ENCODE results near the gene ASGR1.
"Not testable (repeated sequence)": the region's sequence is repeated elsewhere in the genome, so short reads cannot be mapped to it uniquely, and the experiment has no call there.

Gene ASGR1

DNA sequence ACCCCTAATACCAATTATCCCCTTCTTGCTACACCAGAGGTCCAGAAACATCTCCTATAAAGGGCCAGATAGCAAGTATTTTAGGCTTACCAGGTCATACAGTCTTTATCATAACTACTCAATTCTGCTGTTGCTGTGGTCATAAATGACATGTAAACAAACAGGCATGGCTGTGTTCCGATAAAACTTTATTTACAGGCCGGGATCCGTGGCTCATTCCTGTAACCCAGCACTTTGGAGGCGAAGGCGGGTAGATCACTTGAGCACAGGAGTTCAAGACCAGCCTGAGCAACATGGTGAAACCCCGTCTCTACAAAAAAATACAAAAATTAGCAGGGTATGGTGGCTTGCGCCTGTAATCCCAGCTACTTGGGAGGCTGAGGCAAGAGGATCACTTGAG is 12.3 kb downstream of the ASGR1 start:
- in situ Hi-C loops (cut with MboI; ENCODE audit: low sequenced_read_pairs): no loop called here

DNA sequence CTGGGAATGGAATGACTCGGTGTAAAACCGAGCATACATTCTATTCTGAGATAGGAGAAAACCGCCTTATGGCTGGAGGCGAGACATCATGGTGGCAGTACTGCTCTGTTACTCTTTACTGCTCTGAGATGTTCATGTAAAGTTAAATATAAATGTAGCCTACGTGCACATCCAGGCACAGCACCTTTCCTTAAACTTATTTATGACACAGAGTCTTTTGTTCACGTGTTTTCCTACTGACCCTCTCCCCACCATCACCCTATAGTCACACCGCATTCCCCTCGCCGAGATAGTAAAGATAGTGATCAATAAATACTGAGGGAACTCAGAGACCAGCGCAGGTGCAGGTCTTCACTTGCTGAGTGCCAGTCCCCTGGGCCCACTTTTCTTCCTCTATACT is 19.6 kb downstream of the ASGR1 start:
- in situ Hi-C loops (cut with MboI; ENCODE audit: low sequenced_read_pairs): not testable (repeated sequence)

DNA sequence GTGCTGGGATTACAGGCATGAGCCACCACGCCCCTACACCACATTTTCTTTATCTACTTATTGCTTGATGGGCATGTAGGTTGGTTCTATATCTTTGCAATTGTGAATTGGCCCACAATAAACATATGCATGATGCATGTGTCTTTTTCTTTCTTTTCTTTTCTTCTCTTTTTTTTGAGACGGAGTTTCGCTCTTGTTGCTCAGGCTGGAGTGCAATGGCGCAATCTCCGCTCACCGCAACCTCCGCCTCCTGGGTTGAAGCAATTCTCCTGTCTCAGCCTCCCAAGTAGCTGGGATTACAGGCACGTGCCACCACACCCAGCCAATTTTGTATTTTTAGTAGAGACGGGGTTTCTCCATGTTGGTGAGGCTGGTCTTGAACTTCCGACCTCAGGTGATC is 20.7 kb downstream of the ASGR1 start:
- in situ Hi-C loops (cut with MboI; ENCODE audit: low sequenced_read_pairs): not testable (repeated sequence)

DNA sequence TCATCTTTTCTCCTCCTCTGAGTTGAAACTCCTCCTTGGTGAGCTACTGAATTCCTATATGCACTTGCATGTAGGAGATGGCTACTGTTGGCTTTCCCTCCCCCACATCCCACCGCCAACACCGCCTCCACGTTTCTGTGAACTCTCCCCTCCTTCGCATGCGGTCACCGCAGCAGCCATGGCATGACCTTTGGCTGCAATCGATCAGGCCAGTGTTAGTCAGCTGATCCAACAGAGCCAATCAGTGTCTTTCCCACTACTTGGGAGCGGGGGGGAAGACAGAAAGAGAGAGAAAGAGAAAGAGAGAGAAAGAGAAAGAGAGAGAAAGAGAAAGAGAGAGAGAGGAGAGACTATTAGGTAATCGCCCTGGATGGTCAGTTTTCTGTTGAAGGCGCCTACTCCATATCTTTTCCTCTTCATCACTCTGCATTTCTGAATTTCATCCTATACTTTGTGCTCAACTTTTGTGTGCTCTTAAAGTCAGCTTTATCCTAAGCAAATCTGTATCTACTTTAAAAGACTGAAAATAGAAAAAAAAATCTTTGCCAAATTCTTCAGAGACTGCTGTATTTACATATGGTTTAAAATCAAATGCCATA is 22.7 kb downstream of the ASGR1 start:
- in situ Hi-C loops (cut with MboI; ENCODE audit: low sequenced_read_pairs): no loop called here

DNA sequence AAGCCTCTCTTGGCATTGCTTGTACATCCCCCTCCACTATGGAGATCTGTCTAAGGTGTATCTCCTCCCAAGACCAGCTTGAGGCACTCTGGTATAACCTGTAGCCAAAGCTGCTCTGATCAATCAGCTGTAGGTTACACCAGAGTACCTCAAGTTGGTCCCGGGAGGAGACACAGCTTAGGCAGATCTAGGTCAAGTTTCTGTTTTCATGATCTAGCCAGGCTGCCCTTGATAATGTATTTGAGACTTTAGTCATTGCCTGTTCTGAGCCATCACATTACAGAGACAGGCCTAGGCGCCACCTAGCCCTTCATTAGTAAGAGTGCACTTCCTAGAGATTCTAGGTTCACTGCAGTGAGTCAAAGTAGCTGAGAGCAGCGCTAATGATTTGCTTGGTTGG is 31.4 kb downstream of the ASGR1 start:
- in situ Hi-C loops (cut with MboI; ENCODE audit: low sequenced_read_pairs): no loop called here

DNA sequence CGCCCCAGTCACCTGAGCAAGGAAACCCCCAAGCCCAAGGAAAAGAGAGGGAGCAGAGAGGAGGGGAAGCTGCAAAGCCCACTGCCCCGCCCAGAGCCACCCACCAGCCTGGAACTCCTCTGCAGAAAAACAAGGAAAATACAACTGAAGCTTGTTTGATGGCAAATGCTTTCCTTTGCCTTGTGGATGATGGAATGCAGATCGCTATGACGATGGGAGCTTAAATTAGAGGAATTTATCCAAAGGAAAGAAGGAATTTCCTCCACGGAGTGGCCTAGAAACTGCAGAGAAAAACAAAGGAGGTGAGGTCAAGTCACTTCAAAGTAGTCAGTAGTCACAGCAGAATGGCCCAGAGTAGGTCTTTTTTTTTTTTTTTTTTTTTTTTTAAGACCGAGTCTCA is 33.1 kb downstream of the ASGR1 start:
- in situ Hi-C loops (cut with MboI; ENCODE audit: low sequenced_read_pairs): no loop called here

DNA sequence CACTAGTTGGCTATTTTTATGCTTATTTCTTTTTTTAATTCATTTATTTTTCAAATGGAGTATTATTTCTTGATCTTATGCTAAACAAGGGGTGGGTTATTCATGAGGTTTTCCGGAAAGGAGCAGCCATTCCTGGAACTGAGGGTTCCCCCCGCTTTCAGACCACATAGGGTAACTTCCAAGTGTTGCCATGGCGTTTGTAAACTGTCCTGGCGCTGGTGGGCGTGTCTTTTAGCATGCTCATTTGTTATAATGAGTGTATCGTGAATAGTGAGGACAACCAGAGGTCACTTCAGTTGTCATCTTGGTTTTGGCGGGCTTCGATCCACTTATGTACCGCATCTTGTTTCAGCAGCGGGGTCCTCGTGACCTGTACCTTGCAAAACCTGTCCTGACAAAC is 35.0 kb downstream of the ASGR1 start:
- in situ Hi-C loops (cut with MboI; ENCODE audit: low sequenced_read_pairs): no loop called here

DNA sequence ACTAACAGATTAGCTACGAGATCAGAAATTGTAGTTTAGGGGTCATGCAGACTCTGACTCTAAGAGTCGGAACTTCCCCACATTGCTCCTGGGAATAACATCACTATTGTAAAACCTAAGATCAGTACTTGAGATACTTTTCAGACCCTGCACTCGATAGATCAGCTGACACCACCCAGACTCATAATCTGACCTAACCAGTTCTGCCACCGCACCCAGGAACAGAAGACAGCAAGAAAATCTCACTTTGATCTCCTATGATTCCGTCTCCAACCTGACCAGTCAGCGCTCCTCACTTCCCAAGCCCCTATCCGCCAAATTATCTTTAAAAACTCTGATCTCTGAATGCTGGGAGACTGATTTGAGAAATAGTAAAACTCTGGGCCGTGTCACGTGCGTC is 37.3 kb downstream of the ASGR1 start:
- in situ Hi-C loops (cut with MboI; ENCODE audit: low sequenced_read_pairs): no loop called here

DNA sequence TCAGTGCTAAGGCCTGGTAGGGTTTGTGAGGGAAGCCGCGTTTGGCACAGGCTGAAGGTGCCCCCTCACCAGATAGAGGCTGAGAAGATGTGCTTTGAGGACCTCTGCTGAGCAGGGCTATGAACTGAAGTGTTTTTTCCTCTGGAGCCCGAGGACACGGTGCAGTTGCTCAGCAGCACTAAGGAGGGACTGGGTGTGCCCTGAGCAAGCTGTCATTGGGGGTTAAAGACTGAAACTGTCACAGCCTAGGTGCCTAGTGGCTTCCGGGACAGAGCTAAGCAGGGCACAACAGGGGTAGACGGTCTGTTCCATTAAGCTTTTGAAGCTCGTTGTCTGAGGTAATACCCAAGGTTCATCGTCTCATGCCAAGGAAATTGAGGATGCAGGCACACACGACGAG is 39.8 kb downstream of the ASGR1 start:
- in situ Hi-C loops (cut with MboI; ENCODE audit: low sequenced_read_pairs): no loop called here

DNA sequence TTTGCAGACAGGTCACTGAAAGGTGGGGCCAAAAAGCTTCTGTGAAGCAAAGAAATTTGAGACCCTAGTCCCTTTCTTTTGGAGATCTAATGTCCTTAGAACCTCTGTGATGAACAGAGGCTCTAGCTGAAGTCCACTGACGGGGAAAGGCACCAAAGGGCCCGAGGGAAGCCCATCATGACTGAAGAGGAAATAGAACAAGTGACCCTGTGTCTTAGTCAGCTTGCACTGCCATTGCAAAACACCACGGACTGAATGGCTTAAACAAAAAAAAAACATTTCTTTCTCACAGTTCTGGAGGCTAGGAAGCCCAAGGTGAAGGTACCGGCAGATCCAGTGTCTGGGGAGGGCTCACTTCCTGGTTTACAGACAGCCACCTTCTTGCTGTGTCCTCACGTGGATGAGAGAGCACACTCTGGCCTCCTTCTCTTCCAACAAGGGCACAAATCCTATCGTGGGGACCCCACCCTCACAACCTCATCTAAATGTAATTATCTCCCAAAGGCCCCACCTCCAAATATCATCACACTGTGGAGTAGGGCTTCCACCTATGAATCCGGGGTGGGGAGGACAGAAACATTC is 40.3 kb downstream of the ASGR1 start:
- in situ Hi-C loops (cut with MboI; ENCODE audit: low sequenced_read_pairs): no loop called here

DNA sequence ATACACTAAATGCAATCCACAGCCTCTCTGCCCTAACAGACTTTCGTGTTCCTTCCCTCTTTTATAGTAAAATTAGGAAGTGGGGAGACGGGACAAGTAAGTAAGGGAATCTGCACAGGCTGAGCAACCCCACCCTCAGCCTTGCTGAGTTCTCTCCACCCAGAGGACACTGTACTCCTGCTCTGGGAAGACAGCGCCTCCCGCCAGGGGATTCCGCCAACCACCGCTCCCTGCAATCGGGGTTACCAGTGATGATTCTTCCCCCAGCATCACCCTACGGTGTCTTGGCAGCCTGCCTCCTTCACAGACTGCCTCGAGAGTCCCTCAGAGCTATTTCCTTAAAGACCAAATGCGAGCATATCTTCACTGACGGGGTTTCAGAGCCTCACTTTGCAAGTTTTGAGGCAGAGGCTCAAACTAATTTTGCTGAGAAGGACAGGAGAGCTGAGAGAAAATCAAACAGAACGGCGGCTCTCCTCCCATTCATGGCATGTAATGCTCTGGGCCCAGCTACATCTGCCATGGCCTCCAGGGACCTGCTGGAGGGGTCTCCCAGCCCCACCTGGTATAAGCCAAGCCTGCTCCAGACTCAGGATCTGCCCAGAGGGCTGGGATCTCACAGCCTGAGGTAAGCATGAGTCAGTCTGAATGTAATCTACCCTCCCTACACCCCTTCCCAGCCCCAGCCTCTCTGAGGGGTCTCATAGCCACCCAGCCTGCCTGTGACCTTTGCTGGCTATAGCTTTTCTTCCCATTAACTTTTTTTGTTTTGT is 41.8 kb downstream of the ASGR1 start:
- in situ Hi-C loops (cut with MboI; ENCODE audit: low sequenced_read_pairs): no loop called here

DNA sequence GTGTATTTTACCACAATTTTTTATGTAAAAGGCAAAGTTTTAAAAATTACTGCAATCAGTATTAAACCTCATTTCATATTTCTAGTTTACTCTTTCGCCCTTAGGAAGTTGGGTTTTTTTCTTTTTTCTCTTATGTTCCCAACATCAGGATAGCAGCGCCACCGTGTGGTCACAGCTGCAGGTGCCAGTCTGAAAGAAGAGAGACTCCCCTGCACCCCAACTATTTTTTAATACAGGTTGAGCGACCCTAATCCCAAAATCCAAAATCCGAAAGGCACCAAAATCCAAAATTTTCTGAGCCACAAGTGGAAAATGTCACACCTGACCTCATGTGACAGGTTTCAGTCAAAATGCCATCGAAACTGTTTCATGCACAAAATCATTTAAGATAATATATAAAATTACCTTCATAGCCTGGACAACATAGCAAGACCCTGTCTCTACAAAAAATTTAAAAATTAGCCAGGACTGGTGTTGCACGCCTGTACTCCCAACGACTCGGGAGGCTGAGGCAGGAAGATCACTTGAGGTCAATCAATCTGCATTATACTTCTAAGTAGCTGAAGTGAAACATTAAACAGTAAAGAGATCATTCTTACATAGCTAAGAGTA is 42.8 kb downstream of the ASGR1 start:
- in situ Hi-C loops (cut with MboI; ENCODE audit: low sequenced_read_pairs): no loop called here

DNA sequence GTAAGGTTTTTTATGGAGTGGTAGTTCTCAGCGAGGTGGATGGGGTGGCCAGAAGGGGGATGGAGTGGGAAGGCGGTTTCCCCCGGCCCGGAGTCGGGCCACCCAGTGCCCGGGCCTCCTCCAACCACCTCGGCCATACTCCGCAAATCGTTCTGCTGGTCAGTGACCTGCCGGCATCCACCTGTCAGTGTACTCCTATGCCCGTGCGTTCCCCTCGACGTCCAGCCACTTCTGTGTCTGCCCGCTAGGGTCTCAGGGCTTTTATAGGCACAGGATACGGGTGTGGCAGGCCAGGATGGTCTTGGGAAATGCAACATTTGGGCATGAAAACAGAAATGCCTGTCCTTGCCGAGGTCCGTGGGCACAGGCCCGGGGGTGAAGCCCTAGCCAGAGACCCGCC is 45.3 kb downstream of the ASGR1 start:
- in situ Hi-C loops (cut with MboI; ENCODE audit: low sequenced_read_pairs): no loop called here

DNA sequence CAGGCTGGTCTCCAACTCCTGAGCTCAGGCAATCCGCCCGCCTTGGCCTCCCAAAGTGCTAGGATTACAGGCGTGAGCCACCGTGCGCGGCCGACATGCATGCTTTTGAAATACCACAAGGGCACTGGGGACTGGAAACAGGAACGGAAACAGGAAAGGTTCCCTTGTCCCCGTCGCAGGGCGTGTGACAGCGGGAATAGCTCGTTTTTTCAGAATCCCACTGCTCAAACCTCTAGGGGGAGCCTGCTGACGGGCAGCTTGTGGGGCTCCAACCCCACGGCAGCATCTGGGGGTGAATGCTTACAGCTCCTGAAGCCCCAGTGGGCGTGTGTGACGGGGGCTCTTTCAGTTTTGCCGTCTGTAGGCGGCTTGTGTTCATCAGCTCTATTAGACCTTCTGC is 45.7 kb downstream of the ASGR1 start:
- in situ Hi-C loops (cut with MboI; ENCODE audit: low sequenced_read_pairs): no loop called here

DNA sequence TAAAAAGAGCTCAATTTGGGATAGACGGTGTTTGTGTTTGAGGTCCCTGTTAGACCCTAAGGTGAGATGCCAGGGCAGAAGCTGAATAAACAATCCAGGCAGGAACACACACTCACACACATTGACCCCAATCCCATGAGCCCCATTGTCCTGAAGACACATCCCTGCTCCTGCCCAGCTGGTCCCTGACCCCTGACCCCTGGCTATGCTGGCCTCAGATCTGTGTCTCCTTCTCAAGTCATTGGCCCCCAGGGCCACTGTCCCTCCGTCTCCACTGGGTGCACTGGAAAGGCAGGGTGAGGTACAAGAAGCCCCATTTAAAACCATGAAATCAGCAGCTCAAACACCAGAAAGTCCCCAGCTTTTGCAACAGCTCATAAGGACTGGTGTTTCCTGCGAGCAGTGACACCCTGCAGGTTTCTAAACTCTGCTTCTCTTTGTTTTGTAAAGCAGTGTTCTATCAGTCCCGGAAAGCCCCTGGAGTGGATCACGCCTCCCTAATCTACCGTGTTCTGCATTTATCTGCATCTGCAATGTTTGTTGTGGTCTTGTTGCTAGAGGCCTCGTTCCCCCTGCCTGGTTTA is 46.6 kb downstream of the ASGR1 start:
- in situ Hi-C loops (cut with MboI; ENCODE audit: low sequenced_read_pairs): no loop called here

DNA sequence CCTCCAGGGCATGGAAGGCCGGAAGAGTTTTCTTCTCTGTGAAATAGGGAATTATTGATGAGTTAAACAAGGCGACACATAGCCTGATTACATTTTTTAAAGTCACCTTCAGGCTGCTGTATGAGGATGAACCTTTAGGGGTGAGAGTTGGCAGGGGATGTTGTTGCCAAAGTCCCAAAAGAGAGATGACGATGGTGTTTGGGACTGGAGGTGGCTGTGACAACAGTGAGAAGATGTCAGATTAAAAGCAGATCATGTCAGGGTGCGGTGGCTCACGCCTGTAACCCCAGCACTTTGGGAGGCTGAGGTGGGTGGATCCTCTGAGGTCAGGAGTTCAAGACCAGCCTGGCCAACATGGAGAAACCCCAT is 47.8 kb downstream of the ASGR1 start:
- in situ Hi-C loops (cut with MboI; ENCODE audit: low sequenced_read_pairs): no loop called here

DNA sequence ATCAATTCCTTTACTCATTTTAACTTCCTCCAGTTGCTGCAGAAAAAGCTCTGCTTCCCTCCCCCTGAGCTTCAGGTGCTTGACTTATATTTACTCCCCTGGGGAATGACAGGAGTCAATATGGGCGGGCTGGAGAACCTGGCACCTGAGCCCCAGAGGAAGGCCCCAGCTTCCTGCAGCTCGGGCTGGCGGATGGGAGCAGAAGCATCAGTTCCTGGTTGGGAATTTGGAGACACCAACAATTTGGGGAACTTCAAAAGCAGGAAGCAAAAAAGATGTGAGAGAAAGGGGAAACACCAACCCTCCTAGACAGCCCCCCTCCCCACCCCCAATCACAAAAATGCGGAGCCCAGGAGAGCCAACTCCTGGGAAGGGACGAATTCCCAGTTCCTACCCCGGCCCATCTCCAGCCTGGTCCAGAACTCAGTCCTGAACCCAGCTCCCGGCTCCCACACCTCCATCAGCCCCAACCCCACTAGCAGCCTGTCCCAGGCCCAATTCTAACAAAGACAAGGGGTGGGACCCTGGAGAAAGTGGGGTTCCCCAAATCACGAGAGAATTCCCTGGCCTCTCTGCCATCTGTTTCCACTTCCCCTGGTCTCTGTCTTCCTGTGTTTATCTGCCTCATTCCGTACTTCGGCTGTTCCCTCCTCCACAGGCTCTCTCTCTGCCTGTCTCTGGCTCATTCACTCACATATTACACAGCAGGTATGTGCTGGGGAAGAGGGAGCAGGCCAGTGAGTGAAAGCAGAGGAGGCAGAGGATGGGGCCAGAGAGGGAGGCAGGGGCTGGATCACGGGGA is 48.3 kb downstream of the ASGR1 start:
- in situ Hi-C loops (cut with MboI; ENCODE audit: low sequenced_read_pairs): no loop called here

DNA sequence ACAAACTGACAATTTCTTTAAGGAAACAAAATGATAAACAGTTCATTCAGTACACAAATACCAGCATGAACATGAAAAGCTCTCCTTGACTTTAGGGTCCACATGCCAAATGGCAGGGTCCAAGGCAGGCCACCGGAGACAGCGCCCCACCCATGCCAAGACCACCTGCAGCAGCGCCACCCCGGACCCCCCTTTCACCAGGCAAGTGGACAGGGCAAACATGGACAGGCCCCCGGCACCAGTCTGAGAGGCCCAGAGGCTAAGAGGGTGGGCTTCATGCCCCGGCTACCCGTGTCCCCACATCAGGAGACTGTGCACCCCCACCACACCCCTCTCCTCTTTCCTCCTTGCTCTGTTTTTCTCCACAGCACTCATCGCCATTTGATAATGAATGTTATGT is 49.9 kb downstream of the ASGR1 start:
- in situ Hi-C loops (cut with MboI; ENCODE audit: low sequenced_read_pairs): no loop called here

DNA sequence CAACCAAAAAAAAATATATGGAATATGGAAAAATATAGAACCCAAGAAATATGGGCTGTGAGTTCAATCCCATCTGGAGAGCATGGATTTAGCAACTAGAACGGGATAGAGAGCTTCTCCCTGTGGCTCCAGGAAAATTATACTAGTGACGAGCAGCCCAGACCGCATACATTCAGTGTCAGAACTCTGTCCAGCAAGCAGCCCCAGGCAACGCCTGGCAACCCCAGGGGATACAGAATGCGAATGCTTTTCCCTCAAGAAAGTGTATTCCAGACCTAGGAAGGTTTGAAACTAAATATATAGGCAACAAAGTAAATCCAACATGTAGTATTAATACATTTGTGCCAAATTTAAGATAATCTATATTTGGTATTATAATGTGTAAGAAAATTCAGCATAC is 51.0 kb downstream of the ASGR1 start:
- in situ Hi-C loops (cut with MboI; ENCODE audit: low sequenced_read_pairs): no loop called here

DNA sequence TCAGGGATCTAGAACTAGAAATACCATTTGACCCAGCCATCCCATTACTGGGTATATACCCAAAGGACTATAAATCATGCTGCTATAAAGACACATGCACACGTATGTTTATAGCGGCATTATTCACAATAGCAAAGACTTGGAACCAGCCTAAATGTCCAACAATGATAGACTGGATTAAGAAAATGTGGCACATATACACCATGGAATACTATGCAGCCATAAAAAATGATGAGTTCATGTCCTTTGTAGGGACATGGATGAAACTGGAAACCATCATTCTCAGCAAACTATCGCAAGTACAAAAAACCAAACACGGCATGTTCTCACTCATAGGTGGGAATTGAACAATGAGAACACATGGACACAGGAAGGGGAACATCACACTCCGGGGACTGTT is 51.7 kb downstream of the ASGR1 start:
- in situ Hi-C loops (cut with MboI; ENCODE audit: low sequenced_read_pairs): not testable (repeated sequence)

DNA sequence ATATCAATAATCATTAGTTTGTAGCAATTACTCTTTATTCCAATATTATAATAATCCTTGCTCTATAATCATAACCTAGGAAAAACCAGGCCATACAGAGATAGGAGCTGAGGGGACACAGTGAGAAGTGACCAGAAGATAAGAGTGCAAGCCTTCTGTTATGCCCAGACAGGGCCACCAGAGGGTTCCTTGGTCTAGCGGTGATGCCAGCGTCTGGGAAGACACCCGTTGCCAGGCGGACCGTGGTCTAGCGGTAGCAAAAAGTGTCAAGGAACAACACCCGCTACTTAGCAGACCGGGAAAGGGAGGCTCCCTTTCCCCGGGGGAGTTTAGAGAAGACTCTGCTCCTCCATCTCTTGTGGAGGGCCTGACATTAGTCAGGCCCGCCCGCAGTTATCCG is 52.8 kb downstream of the ASGR1 start:
- in situ Hi-C loops (cut with MboI; ENCODE audit: low sequenced_read_pairs): not testable (repeated sequence)
